ENCODE results near the gene SYCE3.

GRCh38 chr22:50518606-50519005, 44.1 kb downstream of the SYCE3 start:
- TF ChIP-seq CTCF (IDR thresholded peaks at IDR 0.05; ENCODE audit: insufficient read depth, low read length, poor library complexity, severe bottlenecking) (no peak), EZH2phosphoT487 (conservative IDR thresholded peaks at IDR 0.05; ENCODE audit: low read length) (no peak)
